ENCODE measurements around the gene CEP131.

- TF ChIP-seq CTCF (IDR thresholded peaks at IDR 0.05) (no peak), POLR2A (IDR thresholded peaks at IDR 0.05) (no peak)
These were observed 36.6 kb downstream of the CEP131 start for GRCh38 chr17:81186203-81186602.
